Activated CD8-positive, alpha-beta memory T cell treated with anti-CD3 and anti-CD28 coated beads, Interleukin-2, amount 50 U/mL, for 4 hours (primary cell): ENCODE results near the gene DMC1.
A peak's percentile ranks its signal among the peaks of the same experiment; 100 is the strongest.
"Not testable (repeated sequence)": the region's sequence is repeated elsewhere in the genome, so short reads cannot be mapped to it uniquely, and the experiment has no call there.

ENCODE experiments used
- DNase-seq: peaks from one replicate; pipeline ENCODE4 v3.0.0-alpha.2; 2020

Gene DMC1, protein sequence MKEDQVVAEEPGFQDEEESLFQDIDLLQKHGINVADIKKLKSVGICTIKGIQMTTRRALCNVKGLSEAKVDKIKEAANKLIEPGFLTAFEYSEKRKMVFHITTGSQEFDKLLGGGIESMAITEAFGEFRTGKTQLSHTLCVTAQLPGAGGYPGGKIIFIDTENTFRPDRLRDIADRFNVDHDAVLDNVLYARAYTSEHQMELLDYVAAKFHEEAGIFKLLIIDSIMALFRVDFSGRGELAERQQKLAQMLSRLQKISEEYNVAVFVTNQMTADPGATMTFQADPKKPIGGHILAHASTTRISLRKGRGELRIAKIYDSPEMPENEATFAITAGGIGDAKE

DNA sequence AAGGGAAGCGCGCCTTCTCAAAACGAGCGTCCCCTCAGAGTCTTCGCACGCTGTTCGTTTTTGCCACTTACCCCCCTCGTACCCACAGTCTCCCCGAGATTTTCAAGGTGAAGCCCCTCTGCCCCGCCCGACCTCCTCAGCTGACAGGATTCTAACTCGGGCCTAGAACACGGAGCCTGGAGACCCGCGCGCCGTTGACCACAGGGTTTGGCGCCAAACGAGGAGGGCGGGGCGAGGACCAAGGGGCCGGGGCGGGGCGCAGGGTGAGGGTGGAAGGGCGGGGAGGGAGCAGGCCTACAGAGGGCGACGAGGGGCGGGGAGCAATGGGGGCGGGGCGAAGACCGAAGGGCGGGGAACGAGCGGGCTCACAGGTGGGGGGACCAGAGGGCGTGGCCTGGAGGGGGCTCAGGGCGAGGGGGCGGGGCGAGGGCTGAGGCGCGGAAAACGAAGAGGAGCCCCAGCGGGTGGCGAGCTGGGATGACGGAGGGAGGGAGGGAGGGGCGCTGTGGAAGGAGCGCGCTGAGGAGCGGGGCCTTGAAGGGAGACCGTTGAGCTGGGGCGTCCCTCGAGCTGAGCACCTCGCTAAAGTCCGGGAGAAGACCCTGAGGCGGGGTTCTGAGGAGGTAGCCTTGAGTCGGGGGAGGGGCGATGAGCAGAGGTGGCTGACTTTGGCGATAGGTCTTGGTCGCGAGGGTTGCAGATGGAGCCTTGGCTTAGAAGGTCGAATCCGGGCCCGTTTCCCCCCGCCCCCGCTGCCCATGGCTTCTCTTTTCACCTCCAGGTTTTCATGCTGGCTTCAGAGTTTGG, at the start of gene DMC1:
Gene DMC1 (minus strand): TSS at position 212 of the 807 bp plus-strand sequence. CDS start 1,927 bp downstream, outside the sequence.
- peak; percentile 97 for DNase-seq

DNA sequence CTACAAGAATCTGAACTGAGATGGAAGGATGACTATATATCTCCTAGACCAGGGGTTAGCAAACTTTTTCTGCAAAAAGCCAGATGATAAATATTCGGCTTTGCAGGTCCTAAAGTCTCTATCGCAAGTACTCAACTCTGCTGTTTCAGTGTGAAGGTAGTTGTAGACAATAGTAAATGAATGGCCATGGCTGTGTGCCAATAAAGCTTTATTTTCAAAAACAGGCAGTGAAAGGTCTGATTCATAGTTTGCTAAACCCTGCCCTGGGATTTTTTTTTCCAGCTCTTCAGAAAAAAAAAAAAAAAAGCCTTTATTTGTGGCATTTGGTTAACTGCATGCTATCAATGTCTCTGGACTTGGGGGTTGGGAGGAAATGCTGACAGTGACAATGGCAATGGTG, 48.7 kb upstream of the DMC1 start:
- DNase-seq = no peak

DNA sequence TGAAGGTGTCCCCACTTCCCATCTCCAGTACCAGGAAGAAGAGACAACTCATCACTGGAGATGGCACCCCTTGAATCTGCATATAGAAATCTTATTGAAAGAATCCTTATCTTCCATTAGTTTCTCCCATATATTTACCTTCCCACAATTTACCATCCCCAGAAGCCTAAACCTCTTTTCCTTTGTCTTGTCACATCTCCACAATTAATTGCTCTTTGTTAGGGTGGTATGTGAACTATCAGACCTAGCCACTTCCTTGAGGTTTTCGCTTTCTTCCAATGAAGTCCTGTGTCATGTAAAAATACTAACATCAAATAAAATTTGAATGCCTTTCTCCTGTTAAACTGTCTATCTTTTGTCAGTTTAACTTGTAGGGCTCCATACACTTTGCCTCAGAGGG, 48.3 kb upstream of the DMC1 start:
- DNase-seq = no peak

DNA sequence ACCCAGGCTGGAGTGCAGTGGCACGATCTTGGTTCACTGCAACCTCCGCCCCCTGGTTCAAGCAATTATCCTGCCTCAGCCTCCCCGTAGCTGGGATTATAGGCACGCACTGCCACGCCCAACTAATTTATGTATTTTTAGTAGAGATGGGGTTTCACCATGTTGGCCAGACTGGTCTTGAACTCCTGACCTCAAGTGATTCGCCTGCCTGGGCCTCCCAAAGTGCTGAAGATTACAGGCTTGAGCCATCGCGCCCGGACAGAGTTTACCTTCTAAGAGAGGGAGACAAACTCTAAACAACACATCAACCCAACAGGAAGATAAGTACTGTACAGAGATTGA, 45.1 kb upstream of the DMC1 start:
- DNase-seq = not testable (repeated sequence)

DNA sequence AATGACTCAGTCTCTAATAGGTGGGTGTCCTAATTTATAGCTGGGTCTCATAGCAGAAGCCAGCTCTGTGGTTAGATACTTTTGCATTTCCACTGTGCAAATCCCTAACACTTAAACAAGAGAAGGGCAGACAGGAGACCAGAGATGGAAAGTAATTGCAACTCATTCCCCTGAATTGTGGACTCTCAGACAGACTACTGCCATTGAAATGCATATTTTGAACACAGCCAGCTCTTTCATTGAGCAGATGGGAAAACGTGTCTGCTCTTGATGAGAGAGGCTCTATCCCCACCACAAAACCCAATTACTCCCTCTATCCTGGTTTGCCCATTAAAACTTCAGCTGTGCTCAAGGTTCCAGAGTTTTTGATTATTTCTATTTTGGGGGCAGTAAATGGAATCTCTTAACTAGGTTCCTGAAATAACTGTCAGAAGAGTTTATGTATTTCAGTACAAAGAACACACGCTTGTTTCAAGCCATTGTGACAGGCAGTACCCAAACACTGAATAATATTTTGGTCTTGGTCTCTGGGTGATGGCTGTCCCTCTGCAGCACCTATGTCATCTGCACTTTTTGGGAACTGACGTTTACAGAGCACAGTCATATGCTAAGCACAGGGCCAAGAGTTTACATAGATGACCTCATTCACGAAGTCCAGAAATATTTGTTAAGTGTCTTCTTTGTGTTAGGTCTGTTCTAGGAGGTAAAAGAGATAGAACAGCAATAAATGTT, 44.5 kb upstream of the DMC1 start:
- no peak for DNase-seq

DNA sequence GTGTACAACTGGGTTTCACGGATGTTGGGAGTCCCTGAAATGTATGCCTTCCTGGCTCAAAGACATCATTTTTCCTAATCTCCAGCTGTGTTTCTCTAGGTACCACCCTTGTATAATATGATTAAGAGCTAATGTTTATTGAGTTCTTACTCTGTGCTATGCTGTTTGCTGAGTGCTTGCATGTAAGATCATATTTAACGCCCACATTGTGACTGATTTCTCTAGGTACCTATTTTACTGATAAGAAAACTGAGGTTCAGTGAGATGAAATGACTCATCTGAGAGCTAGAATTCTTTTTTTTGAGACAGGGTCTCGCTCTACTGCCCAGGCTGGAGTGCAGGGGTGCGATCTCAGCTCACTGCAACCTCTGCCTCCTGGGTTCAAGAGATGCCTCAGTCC, 43.6 kb upstream of the DMC1 start:
- DNase-seq = no peak

DNA sequence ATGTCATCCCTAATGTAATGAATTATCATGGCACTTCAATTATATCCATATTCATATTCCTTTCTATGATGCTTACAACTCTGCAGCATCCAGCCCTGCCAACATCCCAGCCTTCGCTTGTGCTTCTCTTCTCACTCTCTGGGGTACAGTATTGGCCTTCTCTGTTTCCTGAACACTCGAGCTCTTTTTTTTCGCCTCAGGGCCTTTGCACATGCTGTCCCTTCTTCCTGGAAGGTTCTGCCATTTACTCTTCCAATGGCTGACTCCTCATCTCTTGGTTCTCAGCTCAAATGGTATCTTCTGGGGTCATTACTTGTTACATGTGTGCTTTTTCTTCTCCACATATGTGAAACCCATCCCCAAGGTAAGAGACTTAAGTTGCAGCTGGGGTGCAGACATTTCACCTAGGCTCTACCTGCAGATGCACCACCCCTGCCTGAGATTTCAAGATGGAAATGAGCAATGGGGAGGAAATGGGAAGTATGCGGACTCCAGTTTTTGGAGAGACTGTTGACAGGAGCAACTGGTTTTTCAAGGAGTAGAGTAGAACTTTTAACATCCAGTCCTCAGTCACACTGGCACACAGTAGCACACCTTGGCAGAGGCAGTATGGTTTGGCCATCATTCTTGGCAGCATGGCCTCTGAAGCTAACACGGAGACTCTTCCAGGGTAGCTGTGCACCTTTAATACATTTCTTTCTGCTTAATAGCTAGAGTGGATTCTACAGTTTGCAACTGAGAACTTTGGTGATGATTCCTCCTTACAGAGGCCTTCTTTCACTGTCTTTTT, 42.4 kb upstream of the DMC1 start:
- no peak for DNase-seq

DNA sequence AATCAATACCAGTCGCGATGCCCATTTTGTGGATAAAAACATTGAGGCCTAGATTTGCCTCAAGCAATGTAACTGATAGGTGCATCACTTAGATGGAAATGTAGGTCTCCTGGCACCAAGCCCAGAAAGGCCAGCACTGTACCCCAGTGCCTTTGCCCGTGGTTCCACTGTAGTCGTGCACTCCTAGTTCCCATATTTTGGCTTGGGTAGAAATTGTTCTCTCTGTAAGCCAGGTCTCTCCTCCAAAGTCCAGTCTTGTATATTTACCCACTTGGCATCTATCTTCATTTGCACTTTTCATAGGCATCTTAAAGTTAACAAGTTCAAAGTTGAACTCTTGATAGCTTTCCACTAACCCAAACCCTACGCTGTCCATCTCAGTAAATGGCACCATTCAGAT, 41.6 kb upstream of the DMC1 start:
- no peak for DNase-seq

DNA sequence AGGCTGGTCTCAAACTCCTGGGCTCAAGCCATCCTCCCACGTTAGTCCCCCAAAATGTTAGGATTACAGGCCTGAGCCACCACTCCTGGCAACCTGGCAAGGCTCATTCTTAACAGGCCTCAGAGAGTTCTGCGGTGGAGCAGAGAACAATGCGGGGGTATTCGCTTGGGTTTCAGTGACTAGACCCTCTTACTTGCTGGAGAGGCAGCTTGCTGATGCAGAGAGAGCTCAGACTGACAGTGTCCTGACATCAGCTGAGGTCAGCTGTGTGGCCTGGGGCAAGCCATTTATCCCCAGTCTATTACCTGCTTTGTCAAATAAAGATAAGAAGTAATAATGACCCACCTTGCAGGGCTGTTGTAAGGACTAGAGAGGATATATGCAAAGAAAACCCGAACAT, 40.3 kb upstream of the DMC1 start:
- no peak for DNase-seq

DNA sequence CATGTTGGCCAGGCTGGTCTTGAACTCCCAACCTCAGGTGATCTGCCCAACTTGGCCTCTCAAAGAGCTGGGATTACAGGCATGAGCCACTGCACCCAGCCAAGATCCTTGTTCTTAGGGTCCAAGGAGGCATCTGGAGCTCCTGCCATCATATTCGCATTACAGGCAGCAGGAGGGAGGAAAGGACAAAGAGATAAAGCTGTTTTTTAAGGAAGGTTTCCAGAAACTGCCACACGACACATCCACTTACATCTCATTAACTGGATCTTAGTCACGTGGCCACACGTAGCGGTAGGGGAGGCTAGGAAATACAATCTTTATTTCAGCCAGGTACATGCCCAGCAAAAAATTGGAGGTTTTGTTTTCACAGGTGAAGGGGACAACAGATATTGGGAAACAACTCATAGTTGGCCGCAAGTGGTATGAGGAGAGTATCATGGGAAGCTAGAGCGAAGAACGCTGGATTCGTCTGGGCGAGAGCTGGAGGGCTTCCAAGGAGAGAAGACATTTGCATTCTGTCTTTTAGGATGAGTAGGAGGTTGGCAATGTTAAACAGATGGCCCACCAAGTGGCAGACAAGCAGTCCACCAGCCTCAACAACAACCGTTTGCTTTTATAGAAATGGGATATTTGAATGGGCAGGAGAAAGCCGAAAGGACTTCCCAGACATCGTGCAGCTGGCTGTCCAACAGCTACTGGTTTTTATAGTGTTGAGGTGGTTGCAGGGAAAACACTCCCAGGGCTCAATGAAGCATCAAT, 39.2 kb upstream of the DMC1 start:
- no peak for DNase-seq

DNA sequence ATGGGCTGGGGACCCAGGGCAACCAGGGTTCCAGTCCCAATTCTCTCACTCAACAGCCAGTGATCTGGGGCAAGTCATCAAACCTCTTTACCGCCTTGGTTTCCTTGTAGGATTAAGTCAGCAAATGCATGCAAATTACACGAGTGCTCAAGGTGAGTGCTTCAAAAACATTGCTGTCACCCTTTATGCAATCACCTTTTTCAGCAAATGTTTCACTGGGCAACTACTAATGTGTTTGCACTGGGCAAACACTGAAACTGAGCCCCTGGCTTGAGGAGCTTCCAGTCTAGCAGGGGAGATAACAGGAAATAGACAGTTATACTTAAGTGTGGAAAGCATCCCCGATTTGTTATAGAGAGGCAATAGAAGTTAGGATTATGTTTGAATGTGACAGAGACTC, 37.7 kb upstream of the DMC1 start:
- DNase-seq = no peak

DNA sequence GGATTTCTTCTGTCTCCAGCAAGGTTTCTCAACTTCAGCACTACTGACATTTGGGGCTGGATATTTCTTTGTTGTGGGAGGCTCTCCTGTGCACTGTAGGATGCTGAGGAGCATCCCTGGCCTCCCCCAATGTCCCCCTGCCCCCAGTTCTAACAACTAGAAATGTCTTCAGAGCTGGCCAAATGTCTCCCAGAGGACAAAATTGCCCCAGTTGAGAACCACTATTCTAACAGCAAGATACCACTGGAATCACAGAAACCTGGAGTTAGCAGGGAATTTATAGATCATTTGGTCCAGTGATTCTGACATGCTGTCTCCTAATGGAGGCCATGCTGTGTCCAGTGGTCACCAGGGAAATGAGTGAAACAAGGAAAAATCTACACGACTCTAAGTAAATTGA, 32.2 kb upstream of the DMC1 start:
- DNase-seq = no peak

DNA sequence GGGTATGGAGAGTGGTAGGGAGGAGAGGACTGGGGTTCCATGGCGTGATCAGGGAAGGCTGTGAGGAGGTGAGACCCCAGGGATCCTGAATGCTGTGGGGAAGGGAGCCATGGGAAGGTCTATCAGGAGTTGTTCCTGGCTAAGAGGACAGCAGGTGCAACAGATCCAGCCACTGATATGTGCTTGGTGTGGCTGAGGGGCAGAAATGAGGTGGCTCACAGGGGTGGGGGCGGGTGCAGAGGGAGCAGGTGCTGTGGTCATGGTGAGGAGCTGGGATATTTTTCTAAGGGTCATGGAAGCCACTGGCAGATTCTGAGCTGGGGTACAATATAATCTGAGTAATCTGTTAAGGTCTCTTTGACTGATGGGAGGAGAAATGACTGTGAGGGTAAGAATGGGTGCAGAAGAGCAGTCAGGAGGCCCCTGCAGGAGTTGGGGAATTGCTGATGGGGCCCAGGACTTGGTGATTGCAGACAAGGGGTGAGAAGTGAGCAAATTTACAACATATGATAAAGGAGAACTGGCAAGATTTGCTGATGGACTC, 31.3 kb upstream of the DMC1 start:
- no peak for DNase-seq

DNA sequence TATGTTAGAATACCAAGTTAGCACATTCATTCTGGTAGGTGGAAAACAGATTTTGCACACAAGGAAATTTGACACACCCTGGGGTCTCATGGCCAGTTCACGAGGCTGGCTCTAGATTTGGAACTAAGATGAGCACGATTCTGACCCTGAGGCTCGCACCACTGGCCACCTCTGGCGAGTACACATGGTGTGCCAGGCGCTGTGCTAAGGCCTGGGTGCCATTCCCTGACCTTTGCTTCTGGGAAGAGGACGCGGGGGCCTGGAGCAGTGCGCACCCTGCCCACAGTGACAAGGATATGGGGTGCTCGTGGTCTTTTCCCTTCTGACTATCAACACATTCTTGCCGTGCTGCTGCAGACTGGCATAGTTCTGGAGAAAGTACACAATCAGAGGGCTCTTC, 29.5 kb upstream of the DMC1 start:
- no peak for DNase-seq

DNA sequence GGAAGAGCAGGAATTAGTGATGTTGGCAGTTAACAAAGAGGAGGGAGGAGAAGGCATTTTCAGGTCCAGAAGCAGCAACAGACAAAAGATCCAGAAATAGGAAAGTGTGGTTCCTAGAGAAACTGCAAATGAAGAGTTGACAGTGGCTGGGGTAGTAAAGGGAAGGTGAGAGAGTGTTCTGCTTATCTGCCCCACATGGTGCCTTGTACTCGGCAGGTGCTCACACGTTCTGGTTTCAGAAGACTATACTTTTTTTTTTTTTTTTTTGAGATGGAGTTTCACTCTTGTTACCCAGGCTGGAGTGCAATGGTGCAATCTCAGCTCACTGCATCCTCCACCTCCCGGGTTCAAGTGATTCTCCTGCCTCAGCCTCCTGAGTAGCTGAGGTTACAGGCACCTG, 12.9 kb upstream of the DMC1 start:
- not testable (repeated sequence) for DNase-seq

DNA sequence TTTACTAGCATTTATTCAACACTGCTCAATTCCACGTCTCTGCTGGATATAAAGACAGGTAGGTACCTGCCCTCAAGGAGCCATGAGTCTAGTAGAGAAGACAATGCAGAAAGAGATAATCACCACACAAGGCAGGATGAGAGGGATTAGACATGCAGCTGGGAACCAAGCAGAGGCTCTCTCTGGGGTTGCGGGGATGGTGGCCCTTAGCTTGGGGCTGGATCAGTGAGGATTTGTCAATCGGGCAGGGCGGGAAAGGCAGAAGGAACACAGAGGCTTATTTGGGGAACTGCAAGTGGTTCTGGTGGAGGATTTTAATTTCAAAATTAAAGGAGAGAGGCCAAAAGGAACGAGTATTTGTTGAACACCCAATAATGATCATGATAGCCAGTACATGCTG, 8.5 kb upstream of the DMC1 start:
- no peak for DNase-seq

DNA sequence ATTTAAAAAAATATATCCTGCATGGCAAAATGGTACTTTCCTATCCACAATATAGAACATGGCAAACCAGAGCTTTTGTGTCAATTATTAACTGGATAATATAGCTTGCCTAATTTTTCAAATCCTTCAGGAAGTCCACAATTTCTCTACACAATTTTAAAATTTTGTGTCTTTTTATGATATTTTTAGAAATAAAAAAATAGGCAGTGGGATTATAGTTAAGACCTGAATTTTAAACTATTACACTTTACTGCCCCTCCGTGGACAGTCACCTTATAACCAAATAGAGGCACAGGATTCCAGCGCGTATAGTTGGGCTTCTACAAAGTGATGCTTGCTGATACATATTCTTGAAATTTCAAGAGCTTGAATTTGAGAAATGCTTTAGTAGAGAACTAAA, 2.1 kb upstream of the DMC1 start:
- peak; percentile 25 for DNase-seq

DNA sequence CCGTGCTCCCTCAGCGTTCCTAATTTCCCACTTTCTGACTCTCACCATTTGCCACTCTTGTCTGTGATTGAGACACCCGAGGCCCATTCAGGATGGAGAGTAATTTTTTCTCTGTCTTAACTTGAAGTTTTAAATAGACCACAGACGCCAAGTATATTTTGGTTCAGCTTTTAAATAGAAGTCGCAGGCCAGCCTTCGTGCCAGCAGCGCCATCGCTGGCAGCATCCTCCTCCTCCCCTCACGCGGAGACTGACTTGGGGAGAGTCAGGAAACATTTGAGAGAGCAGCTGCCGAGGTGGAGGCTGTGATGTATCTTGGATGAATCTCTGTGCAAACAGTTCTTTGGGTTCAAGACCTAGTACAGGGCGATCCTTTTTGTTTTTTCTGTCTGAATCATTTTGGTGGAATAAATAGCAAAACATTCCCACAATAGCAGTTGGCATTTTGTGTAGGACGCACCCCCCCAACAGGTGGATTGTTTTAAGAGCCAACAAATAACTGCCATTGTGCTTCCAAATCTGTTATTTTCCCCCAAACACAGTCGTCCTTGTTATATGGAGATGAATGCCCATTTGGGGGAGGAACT, 889 bp upstream of the DMC1 start:
- DNase-seq = peak; percentile 37

DNA sequence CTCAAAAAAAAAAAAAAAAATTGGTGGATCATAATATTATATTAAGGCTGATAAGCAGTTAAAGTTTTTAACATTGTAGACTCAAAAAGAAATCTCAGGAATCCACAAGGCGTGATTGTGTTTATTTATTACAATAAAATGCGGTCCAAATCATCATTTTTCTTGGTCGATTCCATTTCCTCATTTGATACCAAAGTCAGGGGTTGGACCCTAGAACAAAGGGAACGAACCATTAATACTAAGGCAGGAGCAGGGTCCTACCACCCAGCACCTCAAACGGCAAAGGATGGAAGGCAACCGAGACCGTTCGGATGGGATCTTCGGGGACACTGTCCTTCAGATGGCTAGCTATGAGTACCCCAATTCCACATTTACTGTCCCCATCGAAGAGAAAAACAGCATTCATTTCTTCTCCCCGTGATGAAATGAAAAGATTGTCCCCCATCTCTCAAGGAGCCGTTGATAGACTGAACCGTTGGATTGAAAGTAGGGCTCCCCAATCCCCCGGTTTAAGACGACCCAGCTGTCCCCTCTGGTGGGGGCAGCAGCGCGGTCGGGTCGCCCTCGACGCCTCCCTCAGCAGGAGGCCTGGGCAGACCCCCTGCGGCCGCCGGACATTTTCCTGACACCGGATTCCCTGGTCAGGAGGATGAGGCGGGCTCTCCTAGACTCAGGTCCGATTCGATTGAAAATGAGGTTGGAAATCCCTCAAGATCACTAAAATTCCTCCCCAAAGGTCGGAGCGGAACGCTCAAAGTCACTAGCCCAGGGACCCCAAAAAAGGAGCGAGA, 607 bp downstream of the DMC1 start:
- peak; percentile 17 for DNase-seq

DNA sequence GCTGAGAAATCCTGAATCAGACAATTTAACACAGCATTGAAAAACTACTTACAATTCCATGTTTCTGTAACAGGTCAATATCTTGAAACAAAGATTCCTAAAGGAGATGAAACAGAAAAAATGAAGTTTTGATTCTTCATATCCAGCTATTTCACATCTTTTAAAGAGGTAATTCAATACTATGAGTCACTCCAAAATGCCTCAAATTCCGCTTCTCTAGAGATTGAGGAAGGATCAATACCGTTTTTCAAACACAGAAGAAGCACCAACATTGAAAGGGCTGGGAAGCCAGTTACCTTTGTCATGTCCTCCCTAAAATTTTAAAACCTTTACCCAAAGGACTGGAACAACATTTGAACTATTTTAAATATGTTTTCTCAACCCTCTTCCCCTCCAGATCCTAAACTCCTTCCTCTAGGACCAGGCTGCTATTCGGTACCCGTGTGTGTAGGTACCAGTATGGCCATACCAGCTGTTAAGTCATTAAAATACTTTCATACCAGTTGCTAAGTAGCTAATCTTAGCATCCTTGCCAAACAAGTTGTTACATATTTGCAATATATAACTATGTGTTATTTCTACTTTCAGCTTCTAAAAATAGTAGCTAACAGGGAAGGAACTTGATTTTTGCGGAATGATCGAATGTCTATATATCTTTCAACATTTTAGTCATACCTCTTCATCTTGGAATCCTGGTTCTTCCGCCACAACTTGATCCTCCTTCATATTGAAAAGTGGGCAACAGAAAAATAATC, 2.3 kb downstream of the DMC1 start:
- DNase-seq = no peak
